DOHH2 (cell line): Measurements from ENCODE around the gene BMP7.

Experiments
- EZH2phosphoT487 ChIP-seq: fragments of 200-600 bp; sonication (generic); IDR thresholded peaks from 2 replicates; pipeline ENCODE4 v1.6.1; 2017; ENCODE audit warnings: borderline replicate concordance, mild to moderate bottlenecking, antibody characterized with exemption, low read length, moderate library complexity, mixed read lengths
- TF ChIP-seq, protein P1 (sequence below): fragments of 200-600 bp; sonication (generic); IDR thresholded peaks from one replicate; pipeline ENCODE4 v1.5.1; 2014; ENCODE audit warnings: antibody characterized with exemption, mild to moderate bottlenecking, low read depth, low read length; ENCODE audit not compliant: poor library complexity, severe bottlenecking

DNA sequence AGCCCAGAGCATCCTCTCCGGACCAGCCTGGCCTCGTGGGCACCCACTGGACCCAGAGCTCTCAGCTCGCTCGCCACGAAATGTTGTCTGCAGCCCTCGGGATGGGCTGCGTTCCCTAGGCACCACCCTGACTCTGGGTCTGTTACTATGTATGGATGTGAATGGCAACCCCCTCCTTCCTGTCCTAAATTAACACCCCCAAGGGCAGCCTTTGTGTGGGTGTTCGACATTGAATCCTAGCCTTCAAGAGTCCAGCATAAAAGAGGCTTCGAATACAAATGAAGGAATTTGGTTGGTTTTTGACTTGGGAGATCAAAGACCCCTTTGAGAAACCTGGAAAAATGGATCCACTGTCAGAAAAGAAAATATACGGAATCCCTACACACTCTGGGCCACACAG, 86.1 kb downstream of the BMP7 start:
- TF ChIP-seq, protein P1, sequence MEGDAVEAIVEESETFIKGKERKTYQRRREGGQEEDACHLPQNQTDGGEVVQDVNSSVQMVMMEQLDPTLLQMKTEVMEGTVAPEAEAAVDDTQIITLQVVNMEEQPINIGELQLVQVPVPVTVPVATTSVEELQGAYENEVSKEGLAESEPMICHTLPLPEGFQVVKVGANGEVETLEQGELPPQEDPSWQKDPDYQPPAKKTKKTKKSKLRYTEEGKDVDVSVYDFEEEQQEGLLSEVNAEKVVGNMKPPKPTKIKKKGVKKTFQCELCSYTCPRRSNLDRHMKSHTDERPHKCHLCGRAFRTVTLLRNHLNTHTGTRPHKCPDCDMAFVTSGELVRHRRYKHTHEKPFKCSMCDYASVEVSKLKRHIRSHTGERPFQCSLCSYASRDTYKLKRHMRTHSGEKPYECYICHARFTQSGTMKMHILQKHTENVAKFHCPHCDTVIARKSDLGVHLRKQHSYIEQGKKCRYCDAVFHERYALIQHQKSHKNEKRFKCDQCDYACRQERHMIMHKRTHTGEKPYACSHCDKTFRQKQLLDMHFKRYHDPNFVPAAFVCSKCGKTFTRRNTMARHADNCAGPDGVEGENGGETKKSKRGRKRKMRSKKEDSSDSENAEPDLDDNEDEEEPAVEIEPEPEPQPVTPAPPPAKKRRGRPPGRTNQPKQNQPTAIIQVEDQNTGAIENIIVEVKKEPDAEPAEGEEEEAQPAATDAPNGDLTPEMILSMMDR: no peak
- no peak for TF ChIP-seq EZH2phosphoT487
